WTC11 (cell line): ENCODE results near the gene SRPRB. TPM values are rescaled to one million over a fixed set of nuclear protein-coding genes. Genes with fewer than 3 reads are reported as not detected.

Experiments
- ATAC-seq: fragments of 200-7000 bp; cut with Tn5 transposase; 2 replicates; pipeline ENCODE4 v1.10.0; 2021; ENCODE audit warnings: mild to moderate bottlenecking, moderate library complexity
- CTCF ChIA-PET: fragments of 300-600 bp; sonication (Branson Sonifier 250); formaldehyde crosslinking; loops from one replicate; lab custom pipeline; 2021; ENCODE audit warnings: antibody characterized with exemption; lab: Charles Lee
- POLR2A ChIA-PET: fragments of 350-600 bp; sonication (Branson Sonifier 250); formaldehyde crosslinking; loops from one replicate; lab custom pipeline; 2021; ENCODE audit warnings: antibody characterized with exemption; lab: Charles Lee
- DNase-seq: peaks from one replicate; pipeline ENCODE4 v3.0.0; 2021; ENCODE audit warnings: low spot score
- H3K27ac Mint-ChIP-seq: 2 replicates; pipeline ENCODE4 v1.8.0; 2021; ENCODE audit warnings: mixed read lengths
- H3K27me3 Mint-ChIP-seq: 2 replicates; pipeline ENCODE4 v1.8.0; 2021; ENCODE audit warnings: low read depth, mild to moderate bottlenecking, moderate library complexity, mixed read lengths
- H3K36me3 Mint-ChIP-seq: 2 replicates; pipeline ENCODE4 v1.8.0; 2021; ENCODE audit warnings: mixed read lengths
- H3K4me1 Mint-ChIP-seq: 2 replicates; pipeline ENCODE4 v1.8.0; 2022; ENCODE audit warnings: mixed read lengths
- H3K4me3 Mint-ChIP-seq: 2 replicates; pipeline ENCODE4 v1.8.0; 2021; ENCODE audit warnings: mild to moderate bottlenecking, moderate library complexity, mixed read lengths
- H3K9me3 Mint-ChIP-seq: 2 replicates; pipeline ENCODE4 v1.8.0; 2021; ENCODE audit warnings: mixed read lengths
- ATF1 ChIP-seq: sonication (generic); formaldehyde crosslinking; IDR thresholded peaks from 2 replicates; pipeline ENCODE4 v1.8.1; 2023; ENCODE audit warnings: mild to moderate bottlenecking, moderate library complexity, missing genetic modification reagents
- ELF4 ChIP-seq: sonication (generic); formaldehyde crosslinking; IDR thresholded peaks from 2 replicates; pipeline ENCODE4 v1.8.1; 2022; ENCODE audit warnings: low read depth, mild to moderate bottlenecking, moderate library complexity, missing genetic modification reagents
- FOXK1 ChIP-seq: sonication (generic); formaldehyde crosslinking; IDR thresholded peaks from 2 replicates; pipeline ENCODE4 v1.8.0; 2022; ENCODE audit warnings: mild to moderate bottlenecking, moderate library complexity, missing genetic modification reagents
- HMGA2 ChIP-seq: fragments of 250-450 bp; sonication (Bioruptor Pico); IDR thresholded peaks from 2 replicates; pipeline ENCODE4 v1.4.0; 2021; ENCODE audit warnings: mild to moderate bottlenecking, moderate library complexity
- JAZF1 ChIP-seq: fragments of 250-450 bp; sonication (Bioruptor Pico); IDR thresholded peaks from 2 replicates; pipeline ENCODE4 v1.9.0; 2021; ENCODE audit warnings: moderate library complexity, mild to moderate bottlenecking, inconsistent platforms
- MXD4 ChIP-seq: fragments of 250-450 bp; sonication (Bioruptor Pico); IDR thresholded peaks from 2 replicates; pipeline ENCODE4 v1.8.0; 2021; ENCODE audit warnings: mild to moderate bottlenecking, moderate library complexity, borderline replicate concordance
- MYBL2 ChIP-seq: sonication (generic); formaldehyde crosslinking; IDR thresholded peaks from 2 replicates; pipeline ENCODE4 v1.8.1; 2023; ENCODE audit warnings: mild to moderate bottlenecking, moderate library complexity, missing genetic modification reagents
- TP53 ChIP-seq: sonication (generic); formaldehyde crosslinking; IDR thresholded peaks from 2 replicates; pipeline ENCODE4 v1.8.1; 2023; ENCODE audit warnings: mild to moderate bottlenecking, missing genetic modification reagents
- ZBTB21 ChIP-seq: sonication (generic); formaldehyde crosslinking; IDR thresholded peaks from 2 replicates; pipeline ENCODE4 v1.8.1; 2023; ENCODE audit warnings: mild to moderate bottlenecking, missing genetic modification reagents, borderline replicate concordance
- ZNF121 ChIP-seq: sonication (generic); formaldehyde crosslinking; IDR thresholded peaks from 2 replicates; pipeline ENCODE4 v1.8.0; 2023; ENCODE audit warnings: missing genetic modification reagents
- ZNF219 ChIP-seq: sonication (generic); formaldehyde crosslinking; IDR thresholded peaks from 2 replicates; pipeline ENCODE4 v1.8.0; 2023; ENCODE audit warnings: missing genetic modification reagents, mild to moderate bottlenecking, borderline replicate concordance
- total RNA-seq: library from RNA; stranded (reverse); gene quantifications from 3 replicates; pipeline ENCODE4 v1.2.3, GENCODE V29; 2021
- TF ChIP-seq, protein P1 (sequence below): sonication (generic); formaldehyde crosslinking; conservative IDR thresholded peaks from 2 replicates; pipeline ENCODE4 v1.8.1; 2023; ENCODE audit warnings: mild to moderate bottlenecking, low read depth, missing genetic modification reagents, moderate library complexity
- TF ChIP-seq, protein P2 (sequence below): sonication (generic); formaldehyde crosslinking; IDR thresholded peaks from 2 replicates; pipeline ENCODE4 v1.8.1; 2023; ENCODE audit warnings: mild to moderate bottlenecking, missing genetic modification reagents
- TF ChIP-seq, protein P3 (sequence below): sonication (generic); formaldehyde crosslinking; IDR thresholded peaks from 2 replicates; pipeline ENCODE4 v1.8.1; 2023; ENCODE audit warnings: mild to moderate bottlenecking, missing genetic modification reagents, borderline replicate concordance
- TF ChIP-seq, protein P4 (sequence below): sonication (generic); formaldehyde crosslinking; IDR thresholded peaks from 2 replicates; pipeline ENCODE4 v1.8.0; 2022; ENCODE audit warnings: mild to moderate bottlenecking, missing genetic modification reagents
- TF ChIP-seq, protein P5 (sequence below): sonication (generic); formaldehyde crosslinking; IDR thresholded peaks from 2 replicates; pipeline ENCODE4 v1.8.0; 2023; ENCODE audit warnings: missing genetic modification reagents, mild to moderate bottlenecking, borderline replicate concordance

Gene SRPRB
- total RNA-seq, 1 experiment from 2014 or later: 40.9 TPM

GRCh38 chr3:133851931-133852330, 46.3 kb downstream of the SRPRB start (continued):
- TF ChIP-seq, protein P1, sequence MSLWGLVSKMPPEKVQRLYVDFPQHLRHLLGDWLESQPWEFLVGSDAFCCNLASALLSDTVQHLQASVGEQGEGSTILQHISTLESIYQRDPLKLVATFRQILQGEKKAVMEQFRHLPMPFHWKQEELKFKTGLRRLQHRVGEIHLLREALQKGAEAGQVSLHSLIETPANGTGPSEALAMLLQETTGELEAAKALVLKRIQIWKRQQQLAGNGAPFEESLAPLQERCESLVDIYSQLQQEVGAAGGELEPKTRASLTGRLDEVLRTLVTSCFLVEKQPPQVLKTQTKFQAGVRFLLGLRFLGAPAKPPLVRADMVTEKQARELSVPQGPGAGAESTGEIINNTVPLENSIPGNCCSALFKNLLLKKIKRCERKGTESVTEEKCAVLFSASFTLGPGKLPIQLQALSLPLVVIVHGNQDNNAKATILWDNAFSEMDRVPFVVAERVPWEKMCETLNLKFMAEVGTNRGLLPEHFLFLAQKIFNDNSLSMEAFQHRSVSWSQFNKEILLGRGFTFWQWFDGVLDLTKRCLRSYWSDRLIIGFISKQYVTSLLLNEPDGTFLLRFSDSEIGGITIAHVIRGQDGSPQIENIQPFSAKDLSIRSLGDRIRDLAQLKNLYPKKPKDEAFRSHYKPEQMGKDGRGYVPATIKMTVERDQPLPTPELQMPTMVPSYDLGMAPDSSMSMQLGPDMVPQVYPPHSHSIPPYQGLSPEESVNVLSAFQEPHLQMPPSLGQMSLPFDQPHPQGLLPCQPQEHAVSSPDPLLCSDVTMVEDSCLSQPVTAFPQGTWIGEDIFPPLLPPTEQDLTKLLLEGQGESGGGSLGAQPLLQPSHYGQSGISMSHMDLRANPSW: no peak
- TF ChIP-seq, protein P2, sequence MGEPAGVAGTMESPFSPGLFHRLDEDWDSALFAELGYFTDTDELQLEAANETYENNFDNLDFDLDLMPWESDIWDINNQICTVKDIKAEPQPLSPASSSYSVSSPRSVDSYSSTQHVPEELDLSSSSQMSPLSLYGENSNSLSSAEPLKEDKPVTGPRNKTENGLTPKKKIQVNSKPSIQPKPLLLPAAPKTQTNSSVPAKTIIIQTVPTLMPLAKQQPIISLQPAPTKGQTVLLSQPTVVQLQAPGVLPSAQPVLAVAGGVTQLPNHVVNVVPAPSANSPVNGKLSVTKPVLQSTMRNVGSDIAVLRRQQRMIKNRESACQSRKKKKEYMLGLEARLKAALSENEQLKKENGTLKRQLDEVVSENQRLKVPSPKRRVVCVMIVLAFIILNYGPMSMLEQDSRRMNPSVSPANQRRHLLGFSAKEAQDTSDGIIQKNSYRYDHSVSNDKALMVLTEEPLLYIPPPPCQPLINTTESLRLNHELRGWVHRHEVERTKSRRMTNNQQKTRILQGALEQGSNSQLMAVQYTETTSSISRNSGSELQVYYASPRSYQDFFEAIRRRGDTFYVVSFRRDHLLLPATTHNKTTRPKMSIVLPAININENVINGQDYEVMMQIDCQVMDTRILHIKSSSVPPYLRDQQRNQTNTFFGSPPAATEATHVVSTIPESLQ (CRISPR knock-in tag): no peak
- TF ChIP-seq MXD4: no peak

DNA sequence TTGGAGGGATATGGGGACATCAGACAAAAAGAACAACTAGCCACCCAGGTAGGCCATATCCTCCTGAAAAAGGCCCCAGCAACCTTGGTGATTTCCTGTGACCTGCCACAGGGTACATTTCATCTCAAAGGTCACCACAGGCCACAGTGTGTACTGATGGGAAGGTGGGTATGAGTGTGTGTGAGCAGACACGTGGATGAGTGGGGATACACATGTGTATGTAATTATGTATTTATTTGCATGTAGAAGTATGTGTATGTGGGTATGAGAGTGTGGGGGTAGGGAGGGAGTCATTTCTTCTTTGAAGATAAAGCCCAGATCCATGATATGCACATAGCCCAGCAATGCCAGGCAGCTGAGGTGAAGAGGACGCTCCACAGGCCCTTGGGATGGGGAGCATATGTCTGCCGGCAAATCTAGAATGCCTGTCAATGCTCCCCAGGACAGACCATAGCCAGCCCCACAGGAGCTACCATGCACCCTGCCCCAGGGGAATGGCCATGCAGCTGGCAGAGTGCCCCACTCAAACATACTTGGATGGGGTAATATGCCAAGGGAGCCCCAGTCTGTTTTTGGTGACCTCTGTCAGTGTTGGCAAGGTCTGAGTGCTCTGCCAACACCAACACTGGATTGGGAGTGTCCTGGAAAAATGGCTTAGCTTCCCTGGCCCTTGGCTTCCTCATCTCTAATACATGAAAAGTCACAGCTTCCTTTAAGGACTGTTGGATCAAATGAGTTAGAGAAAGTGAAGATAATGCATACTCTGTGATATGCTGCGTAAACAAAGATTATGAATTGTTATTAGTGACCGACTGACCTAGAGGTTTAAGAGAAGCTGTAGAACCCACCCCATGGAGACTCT, 47.7 kb downstream of the SRPRB start:
- ChIA-PET CTCF (no interaction called here), POLR2A (no interaction called here)
- ATAC-seq (no peak), DNase-seq (no peak)
- no peaks in the 10 kb centered on the region for H3K9me3 Mint-ChIP-seq
- no peak overlapping the region for H3K4me3 Mint-ChIP-seq
- no peak overlapping the region for H3K27ac Mint-ChIP-seq
- H3K27me3 Mint-ChIP-seq: no peaks in the 10 kb centered on the region
- no peaks in the 10 kb centered on the region for H3K36me3 Mint-ChIP-seq
- H3K4me1 Mint-ChIP-seq: peaks cover 24% of the 10 kb centered on the region
- TF ChIP-seq, protein P3, sequence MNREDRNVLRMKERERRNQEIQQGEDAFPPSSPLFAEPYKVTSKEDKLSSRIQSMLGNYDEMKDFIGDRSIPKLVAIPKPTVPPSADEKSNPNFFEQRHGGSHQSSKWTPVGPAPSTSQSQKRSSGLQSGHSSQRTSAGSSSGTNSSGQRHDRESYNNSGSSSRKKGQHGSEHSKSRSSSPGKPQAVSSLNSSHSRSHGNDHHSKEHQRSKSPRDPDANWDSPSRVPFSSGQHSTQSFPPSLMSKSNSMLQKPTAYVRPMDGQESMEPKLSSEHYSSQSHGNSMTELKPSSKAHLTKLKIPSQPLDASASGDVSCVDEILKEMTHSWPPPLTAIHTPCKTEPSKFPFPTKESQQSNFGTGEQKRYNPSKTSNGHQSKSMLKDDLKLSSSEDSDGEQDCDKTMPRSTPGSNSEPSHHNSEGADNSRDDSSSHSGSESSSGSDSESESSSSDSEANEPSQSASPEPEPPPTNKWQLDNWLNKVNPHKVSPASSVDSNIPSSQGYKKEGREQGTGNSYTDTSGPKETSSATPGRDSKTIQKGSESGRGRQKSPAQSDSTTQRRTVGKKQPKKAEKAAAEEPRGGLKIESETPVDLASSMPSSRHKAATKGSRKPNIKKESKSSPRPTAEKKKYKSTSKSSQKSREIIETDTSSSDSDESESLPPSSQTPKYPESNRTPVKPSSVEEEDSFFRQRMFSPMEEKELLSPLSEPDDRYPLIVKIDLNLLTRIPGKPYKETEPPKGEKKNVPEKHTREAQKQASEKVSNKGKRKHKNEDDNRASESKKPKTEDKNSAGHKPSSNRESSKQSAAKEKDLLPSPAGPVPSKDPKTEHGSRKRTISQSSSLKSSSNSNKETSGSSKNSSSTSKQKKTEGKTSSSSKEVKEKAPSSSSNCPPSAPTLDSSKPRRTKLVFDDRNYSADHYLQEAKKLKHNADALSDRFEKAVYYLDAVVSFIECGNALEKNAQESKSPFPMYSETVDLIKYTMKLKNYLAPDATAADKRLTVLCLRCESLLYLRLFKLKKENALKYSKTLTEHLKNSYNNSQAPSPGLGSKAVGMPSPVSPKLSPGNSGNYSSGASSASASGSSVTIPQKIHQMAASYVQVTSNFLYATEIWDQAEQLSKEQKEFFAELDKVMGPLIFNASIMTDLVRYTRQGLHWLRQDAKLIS (CRISPR knock-in tag): no peak
- TF ChIP-seq TP53 (CRISPR knock-in tag) (no peak), FOXK1 (no peak), JAZF1 (CRISPR knock-in tag) (no peak), MYBL2 (no peak)

DNA sequence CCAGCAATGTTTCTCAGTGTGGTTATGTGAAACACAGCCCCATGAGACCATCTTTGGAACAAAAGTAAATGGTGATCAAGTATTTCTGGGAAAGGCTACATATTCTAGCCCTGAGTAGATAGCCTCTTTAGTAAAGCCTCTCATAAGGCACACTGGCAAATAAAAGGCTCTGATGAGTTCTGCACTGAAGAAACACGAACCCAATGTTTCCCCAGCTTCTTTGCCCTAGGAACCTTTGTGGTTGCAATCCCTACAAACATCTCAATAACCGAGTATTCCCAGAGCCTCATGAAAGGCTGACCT, 48.3 kb downstream of the SRPRB start:
- CTCF ChIA-PET: no interaction called here
- TF ChIP-seq ATF1 (CRISPR knock-in tag): no peak
- TF ChIP-seq, protein P4, sequence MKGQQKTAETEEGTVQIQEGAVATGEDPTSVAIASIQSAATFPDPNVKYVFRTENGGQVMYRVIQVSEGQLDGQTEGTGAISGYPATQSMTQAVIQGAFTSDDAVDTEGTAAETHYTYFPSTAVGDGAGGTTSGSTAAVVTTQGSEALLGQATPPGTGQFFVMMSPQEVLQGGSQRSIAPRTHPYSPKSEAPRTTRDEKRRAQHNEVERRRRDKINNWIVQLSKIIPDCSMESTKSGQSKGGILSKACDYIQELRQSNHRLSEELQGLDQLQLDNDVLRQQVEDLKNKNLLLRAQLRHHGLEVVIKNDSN (CRISPR knock-in tag): no peak
- TF ChIP-seq ELF4 (CRISPR knock-in tag): no peak
- no peak for TF ChIP-seq ZBTB21 (CRISPR knock-in tag)
- TF ChIP-seq ZNF121 (CRISPR knock-in tag): no peak
- TF ChIP-seq, protein P5, sequence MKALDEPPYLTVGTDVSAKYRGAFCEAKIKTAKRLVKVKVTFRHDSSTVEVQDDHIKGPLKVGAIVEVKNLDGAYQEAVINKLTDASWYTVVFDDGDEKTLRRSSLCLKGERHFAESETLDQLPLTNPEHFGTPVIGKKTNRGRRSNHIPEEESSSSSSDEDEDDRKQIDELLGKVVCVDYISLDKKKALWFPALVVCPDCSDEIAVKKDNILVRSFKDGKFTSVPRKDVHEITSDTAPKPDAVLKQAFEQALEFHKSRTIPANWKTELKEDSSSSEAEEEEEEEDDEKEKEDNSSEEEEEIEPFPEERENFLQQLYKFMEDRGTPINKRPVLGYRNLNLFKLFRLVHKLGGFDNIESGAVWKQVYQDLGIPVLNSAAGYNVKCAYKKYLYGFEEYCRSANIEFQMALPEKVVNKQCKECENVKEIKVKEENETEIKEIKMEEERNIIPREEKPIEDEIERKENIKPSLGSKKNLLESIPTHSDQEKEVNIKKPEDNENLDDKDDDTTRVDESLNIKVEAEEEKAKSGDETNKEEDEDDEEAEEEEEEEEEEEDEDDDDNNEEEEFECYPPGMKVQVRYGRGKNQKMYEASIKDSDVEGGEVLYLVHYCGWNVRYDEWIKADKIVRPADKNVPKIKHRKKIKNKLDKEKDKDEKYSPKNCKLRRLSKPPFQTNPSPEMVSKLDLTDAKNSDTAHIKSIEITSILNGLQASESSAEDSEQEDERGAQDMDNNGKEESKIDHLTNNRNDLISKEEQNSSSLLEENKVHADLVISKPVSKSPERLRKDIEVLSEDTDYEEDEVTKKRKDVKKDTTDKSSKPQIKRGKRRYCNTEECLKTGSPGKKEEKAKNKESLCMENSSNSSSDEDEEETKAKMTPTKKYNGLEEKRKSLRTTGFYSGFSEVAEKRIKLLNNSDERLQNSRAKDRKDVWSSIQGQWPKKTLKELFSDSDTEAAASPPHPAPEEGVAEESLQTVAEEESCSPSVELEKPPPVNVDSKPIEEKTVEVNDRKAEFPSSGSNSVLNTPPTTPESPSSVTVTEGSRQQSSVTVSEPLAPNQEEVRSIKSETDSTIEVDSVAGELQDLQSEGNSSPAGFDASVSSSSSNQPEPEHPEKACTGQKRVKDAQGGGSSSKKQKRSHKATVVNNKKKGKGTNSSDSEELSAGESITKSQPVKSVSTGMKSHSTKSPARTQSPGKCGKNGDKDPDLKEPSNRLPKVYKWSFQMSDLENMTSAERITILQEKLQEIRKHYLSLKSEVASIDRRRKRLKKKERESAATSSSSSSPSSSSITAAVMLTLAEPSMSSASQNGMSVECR (CRISPR knock-in tag): no peak
- no peak for TF ChIP-seq MYBL2
- TF ChIP-seq ZNF219 (CRISPR knock-in tag): no peak
- no peak for TF ChIP-seq HMGA2 (CRISPR knock-in tag)
- TF ChIP-seq TP53 (CRISPR knock-in tag): no peak
- TF ChIP-seq, all 79 proteins: peak for 0
- ATAC-seq (no peak), DNase-seq (no peak)
- POLR2A ChIA-PET: no interaction called here
- Mint-ChIP-seq H3K27me3 (no peaks in the 10 kb centered on the region), H3K9me3 (no peaks in the 10 kb centered on the region), H3K4me1 (peaks cover 24% of the 10 kb centered on the region), H3K4me3 (no peak overlapping the region), H3K27ac (no peak overlapping the region), H3K36me3 (no peaks in the 10 kb centered on the region)
